ENCODE results near the gene PGM3. TPM values are rescaled to one million over a fixed set of nuclear protein-coding genes. Genes with fewer than 3 reads are reported as not detected.

The PGM3 gene
- polyA plus RNA-seq, 1 of the 3 experiments (the other 2 are of a cell fraction) = 24.2 TPM

GRCh38 chr6:83188501-83188900 lies 4.6 kb downstream of the PGM3 start:
- no peak overlapping the region for H3K27ac ChIP-seq (ENCODE audit: low read depth in 2 of 2, low read length in 1 of 2)
- no peak overlapping the region for H3K9ac ChIP-seq
- ChIA-PET CTCF (interaction anchor here (1.0 to 6.6 kb wide), 4 partner anchors 27 to 324 kb away, joined by 3 to 34 read pairs (median 4); partner anchors contain the start of genes DOP1A, PRSS35 and UBE3D), POLR2A (no interaction called here)
- H3K4me3 ChIP-seq (ENCODE audit: low read depth in 2 of 2, low read length in 1 of 2) = no peak overlapping the region
- 63% methylated on average over 3 of the region's 3 CpGs for WGBS (ENCODE audit: low lambda C conversion rate)
- no peak for DNase-seq
- no peaks in the 10 kb centered on the region for H3K27me3 ChIP-seq (ENCODE audit: insufficient read depth)
- H2AFZ ChIP-seq (ENCODE audit: low read depth) = no peak overlapping the region
- no peak for TF ChIP-seq NFIC (IDR thresholded peaks at IDR 0.05; ENCODE audit: borderline replicate concordance)
- no peak for TF ChIP-seq ZBTB33 (IDR thresholded peaks at IDR 0.05; ENCODE audit: borderline replicate concordance, low read depth)
- TF ChIP-seq CHD2 (IDR thresholded peaks at IDR 0.05; ENCODE audit: low read length, partially characterized antibody) = no peak
- no peak for TF ChIP-seq GATA2 (CRISPR knock-in tag; IDR thresholded peaks at IDR 0.05)
- TF ChIP-seq CTCF (IDR thresholded peaks at IDR 0.05) = no peak
- no peak for TF ChIP-seq TAF1 (IDR thresholded peaks at IDR 0.05; ENCODE audit: borderline replicate concordance, low read depth, low read length)
- TF ChIP-seq FOXM1 (IDR thresholded peaks at IDR 0.05; ENCODE audit: low read depth) = no peak
- TF ChIP-seq TEAD4 (IDR thresholded peaks at IDR 0.05; ENCODE audit: borderline replicate concordance, insufficient read depth) = no peak
- TF ChIP-seq USF1 (IDR thresholded peaks at IDR 0.05; ENCODE audit: borderline replicate concordance, low read depth) = no peak
- no peak for TF ChIP-seq GABPA (IDR thresholded peaks at IDR 0.05; ENCODE audit: low read depth)
- no peak for TF ChIP-seq MAX (IDR thresholded peaks at IDR 0.05; ENCODE audit: low read depth)
- no peak for TF ChIP-seq IRF3 (IDR thresholded peaks at IDR 0.05; ENCODE audit: low read depth, low read length)
- no peak for TF ChIP-seq ELF1 (IDR thresholded peaks at IDR 0.05)
- no peak for TF ChIP-seq FOXJ3 (CRISPR knock-in tag; IDR thresholded peaks at IDR 0.05)
- no peak for TF ChIP-seq YY1 (IDR thresholded peaks at IDR 0.05; ENCODE audit: low read depth)
- no peak for TF ChIP-seq MXI1 (IDR thresholded peaks at IDR 0.05; ENCODE audit: low read depth, low read length)
- H3K9me3 ChIP-seq = no peaks in the 10 kb centered on the region
- H3K9me2 ChIP-seq = no peaks in the 10 kb centered on the region
- peaks cover 24% of the 10 kb centered on the region for H4K20me1 ChIP-seq (ENCODE audit: insufficient read depth)
- peaks cover 80% of the 10 kb centered on the region for H3K79me2 ChIP-seq (ENCODE audit: insufficient read depth)
- peaks cover 3 to 10% of the 10 kb centered on the region in 2 experiments; a peak in 2 of 4 replicates for H3K4me1 ChIP-seq (ENCODE audit: control insufficient read depth in 1 of 2, insufficient read depth in 2 of 2, low read depth in 1 of 2, low read length in 1 of 2)
- peaks cover 59 to 67% of the 10 kb centered on the region in 2 experiments for H3K36me3 ChIP-seq (replicated peaks in 1 of 2; ENCODE audit: control insufficient read depth in 1 of 2, insufficient read depth in 2 of 2, low read length in 1 of 2)
- peaks cover 22% of the 10 kb centered on the region for H3F3A ChIP-seq (replicated peaks; ENCODE audit: insufficient read depth)
- no peak overlapping the region for H3K4me2 ChIP-seq
